ENCODE measurements around the gene WIPF1. TPM values are rescaled to one million over a fixed set of nuclear protein-coding genes. Genes with fewer than 3 reads are reported as not detected.

The WIPF1 gene
- total RNA-seq, 1 donor from 2014 or later, result 19.3 TPM

- Histone ChIP-seq H3K36me3 (ENCODE audit: insufficient read depth, low read length) (no peaks in the 10 kb centered on the region), H3K79me2 (ENCODE audit: insufficient read depth, low read length) (no peaks in the 10 kb centered on the region), H3K27me3 (ENCODE audit: insufficient read depth, low read length) (no peaks in the 10 kb centered on the region), H3K9me3 (ENCODE audit: insufficient read depth, low read depth, low read length) (no peaks in the 10 kb centered on the region), H3K27ac (ENCODE audit: low read depth, low read length) (peak overlapping the region; percentile 75), H2AFZ (ENCODE audit: low read depth, low read length) (no peak overlapping the region), H3K4me1 (ENCODE audit: insufficient read depth, low read length) (peaks cover 41% of the 10 kb centered on the region), H3K4me3 (ENCODE audit: insufficient read depth, low read depth, low read length) (no peak overlapping the region), H3K4me2 (ENCODE audit: low read length) (peak overlapping the region; percentile 57), H4K20me1 (ENCODE audit: insufficient read depth, low read length) (no peaks in the 10 kb centered on the region), H3K9ac (ENCODE audit: low read length) (peak overlapping the region; percentile 54)
- Mint-ChIP-seq H3K27ac (ENCODE audit: unreplicated experiment) (no peak overlapping the region), H3K36me3 (ENCODE audit: low read depth, unreplicated experiment) (no peaks in the 10 kb centered on the region), H3K4me1 (ENCODE audit: low read depth, unreplicated experiment) (peaks cover 10% of the 10 kb centered on the region), H3K9me3 (ENCODE audit: unreplicated experiment) (no peaks in the 10 kb centered on the region), H3K4me3 (ENCODE audit: unreplicated experiment) (no peak overlapping the region), H3K27me3 (ENCODE audit: low read depth, unreplicated experiment) (no peaks in the 10 kb centered on the region)
- TF ChIP-seq, protein P1, sequence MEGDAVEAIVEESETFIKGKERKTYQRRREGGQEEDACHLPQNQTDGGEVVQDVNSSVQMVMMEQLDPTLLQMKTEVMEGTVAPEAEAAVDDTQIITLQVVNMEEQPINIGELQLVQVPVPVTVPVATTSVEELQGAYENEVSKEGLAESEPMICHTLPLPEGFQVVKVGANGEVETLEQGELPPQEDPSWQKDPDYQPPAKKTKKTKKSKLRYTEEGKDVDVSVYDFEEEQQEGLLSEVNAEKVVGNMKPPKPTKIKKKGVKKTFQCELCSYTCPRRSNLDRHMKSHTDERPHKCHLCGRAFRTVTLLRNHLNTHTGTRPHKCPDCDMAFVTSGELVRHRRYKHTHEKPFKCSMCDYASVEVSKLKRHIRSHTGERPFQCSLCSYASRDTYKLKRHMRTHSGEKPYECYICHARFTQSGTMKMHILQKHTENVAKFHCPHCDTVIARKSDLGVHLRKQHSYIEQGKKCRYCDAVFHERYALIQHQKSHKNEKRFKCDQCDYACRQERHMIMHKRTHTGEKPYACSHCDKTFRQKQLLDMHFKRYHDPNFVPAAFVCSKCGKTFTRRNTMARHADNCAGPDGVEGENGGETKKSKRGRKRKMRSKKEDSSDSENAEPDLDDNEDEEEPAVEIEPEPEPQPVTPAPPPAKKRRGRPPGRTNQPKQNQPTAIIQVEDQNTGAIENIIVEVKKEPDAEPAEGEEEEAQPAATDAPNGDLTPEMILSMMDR (IDR thresholded peaks at IDR 0.05; ENCODE audit: insufficient read depth, low read depth, low read length), result no peak
- TF ChIP-seq EZH2 (IDR thresholded peaks at IDR 0.05; ENCODE audit: insufficient read depth, low read length), result no peak
- FAIRE-seq (peak; percentile 87), DNase-seq (ENCODE audit: low read depth) (peak; percentile 91)
Measured at GRCh38 chr2:174614261-174614660, 16.7 kb upstream of the WIPF1 start.

DNA sequence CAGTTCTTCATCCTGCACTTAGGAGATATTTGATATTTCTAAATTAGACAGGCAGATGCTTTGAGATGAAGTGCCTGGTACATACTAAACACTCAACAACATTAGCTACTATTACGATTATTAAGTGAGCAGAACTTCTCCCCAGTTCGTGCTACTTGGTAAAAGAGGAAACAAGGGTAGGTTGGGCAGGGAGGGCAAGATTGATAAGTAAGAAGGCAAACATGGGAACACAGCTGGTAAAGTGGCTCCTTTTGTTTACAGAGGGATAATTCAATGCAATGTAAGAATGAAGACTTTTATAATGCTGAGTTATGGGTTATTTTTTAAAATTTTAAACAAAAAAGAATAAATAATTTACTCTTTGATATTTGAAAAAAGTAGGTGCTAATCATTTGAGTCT, 15.9 kb upstream of the WIPF1 start:
- no peak for DNase-seq (ENCODE audit: low read depth)
- FAIRE-seq, result no peak
- no peaks in the 10 kb centered on the region for H3K36me3 Mint-ChIP-seq (ENCODE audit: low read depth, unreplicated experiment)
- no peaks in the 10 kb centered on the region for H3K9me3 Mint-ChIP-seq (ENCODE audit: unreplicated experiment)
- H3K36me3 ChIP-seq (ENCODE audit: insufficient read depth, low read length), result no peaks in the 10 kb centered on the region
- H3K27me3 Mint-ChIP-seq (ENCODE audit: low read depth, unreplicated experiment), result no peaks in the 10 kb centered on the region
- H3K9ac ChIP-seq (ENCODE audit: low read length), result no peak overlapping the region
- no peak overlapping the region for H3K27ac Mint-ChIP-seq (ENCODE audit: unreplicated experiment)
- no peak overlapping the region for H3K4me2 ChIP-seq (ENCODE audit: low read length)
- peaks cover 41% of the 10 kb centered on the region for H3K4me1 ChIP-seq (ENCODE audit: insufficient read depth, low read length)
- H3K4me3 Mint-ChIP-seq (ENCODE audit: unreplicated experiment), result no peak overlapping the region
- H3K27ac ChIP-seq (ENCODE audit: low read depth, low read length), result peak overlapping the region; percentile 74
- no peak overlapping the region for H3K4me3 ChIP-seq (ENCODE audit: insufficient read depth, low read depth, low read length)
- no peak for TF ChIP-seq EZH2 (IDR thresholded peaks at IDR 0.05; ENCODE audit: insufficient read depth, low read length)
- TF ChIP-seq, protein P1 (IDR thresholded peaks at IDR 0.05; ENCODE audit: insufficient read depth, low read depth, low read length), result no peak
- no peaks in the 10 kb centered on the region for H3K79me2 ChIP-seq (ENCODE audit: insufficient read depth, low read length)
- no peaks in the 10 kb centered on the region for H3K9me3 ChIP-seq (ENCODE audit: insufficient read depth, low read depth, low read length)
- no peaks in the 10 kb centered on the region for H4K20me1 ChIP-seq (ENCODE audit: insufficient read depth, low read length)
- no peak overlapping the region for H2AFZ ChIP-seq (ENCODE audit: low read depth, low read length)
- H3K4me1 Mint-ChIP-seq (ENCODE audit: low read depth, unreplicated experiment), result peaks cover 10% of the 10 kb centered on the region
- no peaks in the 10 kb centered on the region for H3K27me3 ChIP-seq (ENCODE audit: insufficient read depth, low read length)

DNA sequence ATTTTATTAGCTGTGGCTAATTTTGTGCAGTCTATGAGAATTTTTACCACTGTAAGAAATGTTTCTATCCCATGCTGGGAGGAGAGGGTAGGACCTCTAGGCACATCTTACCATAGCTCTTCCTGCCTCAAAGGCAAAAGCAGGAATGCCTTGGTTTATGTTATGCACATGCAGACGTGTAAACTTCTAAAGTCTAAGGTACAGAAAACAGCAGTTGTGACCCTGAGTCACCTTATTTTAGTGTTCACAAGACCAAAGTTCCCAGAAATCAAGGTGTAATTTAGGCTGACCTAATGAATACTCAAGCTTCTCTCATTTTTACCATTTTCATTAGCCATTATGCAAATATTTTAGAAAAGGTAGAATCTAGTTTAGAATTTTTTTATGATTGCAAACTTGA, 15.4 kb upstream of the WIPF1 start:
- Histone ChIP-seq H3K4me3 (ENCODE audit: insufficient read depth, low read depth, low read length) (no peak overlapping the region), H3K9me3 (ENCODE audit: insufficient read depth, low read depth, low read length) (no peaks in the 10 kb centered on the region), H3K9ac (ENCODE audit: low read length) (no peak overlapping the region), H3K36me3 (ENCODE audit: insufficient read depth, low read length) (no peaks in the 10 kb centered on the region), H2AFZ (ENCODE audit: low read depth, low read length) (no peak overlapping the region), H3K27me3 (ENCODE audit: insufficient read depth, low read length) (no peaks in the 10 kb centered on the region), H3K27ac (ENCODE audit: low read depth, low read length) (no peak overlapping the region), H4K20me1 (ENCODE audit: insufficient read depth, low read length) (no peaks in the 10 kb centered on the region), H3K4me1 (ENCODE audit: insufficient read depth, low read length) (peaks cover 41% of the 10 kb centered on the region), H3K79me2 (ENCODE audit: insufficient read depth, low read length) (no peaks in the 10 kb centered on the region), H3K4me2 (ENCODE audit: low read length) (no peak overlapping the region)
- Mint-ChIP-seq H3K36me3 (ENCODE audit: low read depth, unreplicated experiment) (no peaks in the 10 kb centered on the region), H3K4me3 (ENCODE audit: unreplicated experiment) (no peak overlapping the region), H3K9me3 (ENCODE audit: unreplicated experiment) (no peaks in the 10 kb centered on the region), H3K4me1 (ENCODE audit: low read depth, unreplicated experiment) (peaks cover 10% of the 10 kb centered on the region), H3K27me3 (ENCODE audit: low read depth, unreplicated experiment) (no peaks in the 10 kb centered on the region), H3K27ac (ENCODE audit: unreplicated experiment) (no peak overlapping the region)
- TF ChIP-seq, protein P1 (IDR thresholded peaks at IDR 0.05; ENCODE audit: insufficient read depth, low read depth, low read length), result no peak
- TF ChIP-seq EZH2 (IDR thresholded peaks at IDR 0.05; ENCODE audit: insufficient read depth, low read length), result no peak
- DNase-seq (ENCODE audit: low read depth), result no peak
- no peak for FAIRE-seq

Measured in astrocyte (in vitro differentiated cells and primary cell).